HG03432 (cell line): ENCODE results near the gene SEMA5A.

ENCODE experiments used
- ATAC-seq: cut with Tn5 transposase; IDR thresholded peaks from one replicate; pipeline ENCODE4 v1.9.1; 2021; ENCODE audit warnings: mild to moderate bottlenecking, moderate library complexity; ENCODE audit not compliant: unreplicated experiment

The SEMA5A gene

DNA sequence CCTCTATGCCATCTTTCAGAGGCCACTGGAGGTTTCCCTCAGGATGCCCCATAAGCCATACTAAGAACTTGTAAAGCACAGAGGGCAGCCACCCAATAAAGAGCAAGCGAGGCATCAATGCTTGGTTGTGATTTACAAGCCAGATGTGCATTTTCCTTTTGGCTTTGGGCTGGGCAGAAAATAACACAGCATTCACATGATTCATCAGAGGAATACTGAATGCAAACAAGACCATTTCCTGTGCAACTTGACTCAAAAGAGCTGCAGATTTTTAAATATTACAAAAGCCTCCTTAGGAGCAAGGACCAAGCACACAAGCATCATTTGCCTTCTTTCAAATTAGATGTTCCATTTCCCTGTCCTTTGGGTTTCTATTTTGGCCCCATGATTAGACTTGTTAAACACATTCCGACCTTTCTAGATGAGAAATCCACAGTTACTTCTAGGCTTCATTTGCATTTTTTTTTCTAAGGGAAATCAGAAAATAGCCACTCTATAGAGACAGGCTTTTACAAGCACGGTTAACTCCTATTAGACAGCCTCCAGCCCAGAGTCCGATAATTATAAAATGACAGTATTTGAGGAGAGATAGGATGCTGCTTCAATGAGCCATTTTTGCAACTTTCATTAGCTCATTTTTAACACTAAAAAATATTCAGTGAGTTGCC, 207.8 kb downstream of the SEMA5A start:
- ATAC-seq = no peak

DNA sequence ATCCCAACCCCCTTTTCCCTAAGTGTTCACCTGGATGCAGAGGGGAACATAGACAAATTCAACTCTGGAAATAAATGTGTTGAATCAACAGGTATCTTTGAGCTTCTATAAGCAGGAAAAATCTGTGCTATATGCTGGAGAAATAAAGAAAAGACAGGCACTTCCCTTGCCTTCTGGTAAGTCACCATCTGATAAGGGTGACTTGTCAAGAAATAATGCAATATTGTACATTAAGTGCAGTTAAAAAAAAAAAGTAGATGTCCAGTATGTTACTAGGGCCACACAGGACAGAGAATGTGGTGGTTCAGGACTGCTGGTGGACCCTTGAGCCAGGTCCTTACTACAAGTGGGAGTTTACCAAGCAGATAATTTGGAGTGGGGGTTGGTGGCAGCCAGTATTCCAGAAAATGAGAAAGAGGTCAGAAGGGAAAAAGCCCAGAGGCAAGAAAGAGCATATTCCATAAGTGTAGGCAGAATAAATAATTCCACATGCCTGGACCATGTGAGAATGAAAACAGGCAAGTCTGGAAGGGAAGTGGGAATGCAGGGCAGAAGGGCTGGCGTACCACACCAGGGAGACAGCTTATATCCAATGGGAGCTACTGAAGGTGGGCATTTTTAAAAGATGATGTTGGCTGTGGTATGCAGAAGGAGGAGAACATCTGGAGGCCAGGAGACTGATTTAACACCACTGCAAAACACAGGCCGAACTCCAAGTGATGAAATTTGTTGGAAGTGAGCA, 209.9 kb downstream of the SEMA5A start:
- ATAC-seq = no peak

DNA sequence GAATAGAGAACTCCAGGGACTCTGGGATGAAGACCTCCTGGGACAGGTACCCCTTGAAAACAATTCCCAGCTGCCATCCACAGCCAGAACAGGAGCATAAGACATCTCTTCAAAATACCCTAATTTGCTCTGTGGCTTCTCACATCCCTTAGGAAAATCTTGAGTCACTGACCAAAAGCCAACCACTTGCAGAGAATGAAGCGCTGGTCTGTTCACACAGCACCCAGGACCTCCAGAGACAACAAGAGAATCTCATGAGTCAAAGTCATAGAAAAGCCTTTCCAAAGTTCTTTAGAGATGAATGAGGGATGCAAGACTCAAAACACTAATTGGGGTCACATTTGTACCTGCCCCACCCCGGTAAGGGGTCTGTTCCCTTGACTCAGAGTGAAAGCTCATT, 210.6 kb downstream of the SEMA5A start:
- ATAC-seq = no peak

DNA sequence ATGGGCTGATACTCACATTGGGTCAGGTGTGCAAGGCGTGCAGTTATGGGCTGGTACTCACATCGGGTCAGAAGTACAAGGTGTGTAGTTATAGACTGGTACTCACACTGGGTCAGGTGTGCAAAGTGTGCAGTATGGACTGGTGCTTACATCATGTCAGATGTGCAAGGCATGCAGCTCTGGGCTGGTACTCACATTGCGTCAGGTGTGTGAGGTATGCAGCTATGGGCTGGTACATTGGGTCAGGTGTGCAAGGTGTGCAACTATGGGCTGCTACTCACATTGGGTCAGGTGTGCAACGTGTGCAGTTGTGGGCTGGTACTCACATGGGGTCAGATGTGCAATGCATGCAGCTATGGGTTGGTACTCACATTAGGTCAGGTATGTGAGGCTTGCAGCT, 213.8 kb downstream of the SEMA5A start:
- ATAC-seq = no peak

DNA sequence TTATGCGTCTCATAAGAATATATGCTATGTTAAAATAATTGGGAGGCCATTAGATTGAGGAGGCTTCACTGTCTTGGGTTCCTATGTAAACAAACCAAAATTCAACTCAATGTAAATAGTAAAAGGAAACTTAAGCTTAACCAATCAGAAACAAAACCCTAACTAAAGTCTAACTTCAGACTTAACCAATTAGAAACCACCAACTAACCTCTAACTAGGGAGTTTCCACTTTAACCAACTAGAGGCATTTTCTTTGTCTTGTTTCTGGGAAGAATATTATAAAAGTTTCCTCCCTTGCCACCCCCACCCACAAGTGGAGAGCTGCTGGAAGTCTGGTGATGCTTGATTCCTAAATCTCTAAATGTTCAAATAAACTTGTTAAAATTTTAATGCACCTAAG, 214.5 kb downstream of the SEMA5A start:
- no peak for ATAC-seq

DNA sequence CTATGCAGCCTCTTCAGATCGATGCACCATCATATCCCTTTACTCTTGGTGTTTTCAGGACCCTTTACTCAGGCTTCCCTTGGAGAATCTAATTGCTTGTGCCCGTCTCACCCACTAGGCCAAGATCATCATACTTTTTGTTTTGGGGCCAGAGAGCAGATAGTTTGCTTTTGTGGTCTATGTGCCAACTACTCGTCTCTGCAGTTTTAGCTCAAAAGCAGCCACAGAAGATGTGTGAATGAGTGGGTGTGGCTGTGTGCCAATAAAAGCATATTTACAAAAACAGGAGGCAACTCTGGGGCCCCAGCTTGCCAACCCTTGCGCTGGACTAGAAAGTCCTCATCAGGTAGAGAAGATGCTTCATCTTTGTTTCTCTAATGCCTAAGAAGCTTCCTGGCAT, 216.8 kb downstream of the SEMA5A start:
- ATAC-seq = no peak

DNA sequence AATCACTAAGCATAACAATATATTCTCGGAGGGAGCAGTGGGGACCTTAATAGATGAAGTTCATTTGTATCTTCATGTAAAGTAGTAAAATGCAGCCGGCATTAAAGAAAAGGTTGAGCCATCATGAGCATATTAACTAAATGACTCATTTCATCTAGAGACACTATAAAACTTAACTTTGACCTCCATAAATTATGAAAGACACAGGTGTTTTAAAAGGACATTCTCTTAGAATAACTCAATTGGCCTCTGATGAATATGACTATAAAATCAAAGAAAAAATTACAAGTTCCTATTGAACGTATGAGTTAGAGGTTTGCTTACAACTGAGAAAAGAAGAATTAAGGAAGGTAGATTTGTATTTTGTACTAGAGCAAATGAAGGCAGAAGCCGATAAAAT, 220.3 kb downstream of the SEMA5A start:
- no peak for ATAC-seq

DNA sequence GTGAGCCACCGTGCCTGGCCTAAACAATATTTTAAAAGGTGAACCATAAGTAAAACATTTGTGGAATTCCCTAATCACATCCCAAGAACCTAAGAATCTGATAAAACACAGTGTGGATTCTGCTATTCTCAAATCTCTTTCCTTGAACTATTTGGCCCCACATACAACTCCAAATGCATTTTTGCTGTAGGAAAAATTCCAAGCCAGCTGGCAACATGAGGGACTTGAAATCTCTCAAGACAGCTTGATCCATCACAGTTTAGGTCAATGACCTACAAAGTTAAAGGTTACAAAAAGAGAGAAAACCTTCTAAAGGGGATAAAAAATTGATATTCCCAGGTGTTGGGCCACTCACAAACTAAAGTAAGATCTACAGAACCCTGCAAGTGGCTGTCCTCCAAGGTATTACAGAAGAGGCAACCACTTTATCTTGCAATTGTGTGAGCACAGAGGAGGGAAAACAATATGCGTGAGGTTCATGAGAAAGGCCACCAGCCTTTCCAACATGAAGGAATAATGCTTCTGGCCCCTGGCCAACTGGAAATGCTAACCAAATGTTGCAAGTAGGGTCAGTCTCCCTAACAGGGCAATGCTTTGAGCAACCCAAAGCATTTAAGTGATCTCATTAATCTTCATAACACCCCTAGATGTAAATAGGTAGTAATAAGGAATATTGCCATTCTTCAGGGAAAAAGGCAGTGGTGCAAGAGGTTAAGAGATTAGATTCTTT, 221.4 kb downstream of the SEMA5A start:
- ATAC-seq = no peak

DNA sequence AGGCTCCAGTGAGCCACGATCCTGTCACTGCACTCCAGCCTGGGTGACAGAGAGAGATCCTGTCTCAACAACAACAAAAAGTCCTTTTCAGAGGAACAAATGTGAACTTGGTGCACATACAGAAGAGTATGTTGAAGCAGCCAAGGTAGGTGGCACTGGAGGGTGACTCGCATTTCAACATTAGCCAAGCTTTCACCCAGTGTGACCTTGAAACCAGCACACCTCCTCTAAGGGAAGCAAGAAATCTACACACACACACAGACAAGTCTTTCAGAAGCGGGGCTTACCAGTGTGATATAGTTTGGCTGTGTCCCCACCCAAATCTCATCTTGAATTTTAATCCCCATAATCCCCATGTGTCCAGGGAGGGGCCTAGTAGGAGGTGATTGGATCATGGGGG, 225.2 kb downstream of the SEMA5A start:
- ATAC-seq = no peak

DNA sequence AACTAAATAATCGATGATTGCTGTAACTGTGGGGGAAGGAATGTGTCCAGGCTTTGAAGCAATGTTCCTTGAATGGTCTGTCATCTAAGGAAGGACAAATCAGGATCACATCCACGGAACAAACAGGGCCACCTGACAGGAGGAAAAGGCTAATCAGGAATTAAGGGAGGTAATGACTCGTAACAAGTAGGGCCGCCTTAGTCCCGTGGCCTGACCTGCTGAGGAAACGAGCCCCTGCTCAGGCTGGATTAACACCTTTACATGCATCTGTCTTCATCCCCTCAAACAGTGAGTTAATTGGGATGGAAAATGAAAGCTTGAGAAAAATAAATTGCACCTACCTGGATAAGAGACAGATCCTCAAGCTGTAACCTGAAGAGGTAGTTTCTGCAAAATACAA, 227.8 kb downstream of the SEMA5A start:
- ATAC-seq = no peak

DNA sequence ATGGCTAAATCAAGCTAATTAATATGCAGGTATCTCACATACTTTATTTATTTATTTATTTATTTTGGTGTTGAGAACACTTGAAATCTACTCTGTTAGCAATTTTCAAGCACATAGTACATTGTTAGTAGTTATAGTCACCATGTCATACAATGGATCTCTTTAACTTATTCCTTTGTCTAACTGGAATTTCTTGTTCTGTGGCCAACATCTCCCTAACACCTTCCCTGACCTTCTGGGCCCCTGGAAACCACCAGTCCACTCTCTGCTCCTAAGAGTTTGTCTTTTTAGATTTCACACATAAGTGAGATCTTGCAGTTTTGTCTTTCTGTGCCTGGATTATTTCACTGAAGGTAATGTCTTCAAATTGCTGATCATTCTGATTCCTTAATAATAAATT, 229.1 kb downstream of the SEMA5A start:
- no peak for ATAC-seq

DNA sequence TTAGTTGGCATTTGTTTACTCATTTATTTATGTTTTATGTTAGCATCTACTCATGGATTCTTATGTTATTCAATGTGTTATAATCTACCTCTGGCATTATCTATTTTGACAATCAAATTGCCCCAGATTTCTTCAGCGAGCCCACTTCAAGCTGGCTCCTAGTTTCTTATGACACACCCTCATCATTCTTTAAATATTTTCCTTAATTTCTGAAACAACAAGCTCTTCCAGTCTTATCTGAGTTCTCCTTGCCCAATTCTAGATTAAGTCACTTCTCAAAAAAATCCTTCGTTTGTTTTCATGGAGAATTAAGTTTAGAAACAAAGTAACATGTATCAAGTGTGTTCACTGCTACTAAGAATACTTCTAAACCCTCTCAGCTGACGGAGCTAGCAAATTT, 229.8 kb downstream of the SEMA5A start:
- ATAC-seq = no peak

DNA sequence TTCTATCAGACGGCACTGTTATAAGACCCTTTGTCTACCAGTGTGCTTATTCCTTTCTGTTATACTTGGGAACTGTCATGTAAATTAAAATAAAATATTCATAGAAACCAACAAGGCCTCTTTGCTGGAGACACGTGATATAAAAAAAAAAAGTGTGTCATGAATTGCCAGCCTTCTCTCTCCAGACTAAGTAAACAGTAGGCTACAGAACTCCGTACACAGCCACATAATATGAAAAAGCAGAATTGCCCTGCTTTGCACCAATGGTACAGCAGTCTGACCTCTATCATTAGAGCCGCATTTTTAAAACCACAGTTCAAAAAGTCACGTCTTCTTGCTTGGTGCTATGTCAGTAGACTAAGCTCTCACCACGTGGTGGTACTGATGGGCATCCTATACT, 231.3 kb downstream of the SEMA5A start:
- no peak for ATAC-seq

DNA sequence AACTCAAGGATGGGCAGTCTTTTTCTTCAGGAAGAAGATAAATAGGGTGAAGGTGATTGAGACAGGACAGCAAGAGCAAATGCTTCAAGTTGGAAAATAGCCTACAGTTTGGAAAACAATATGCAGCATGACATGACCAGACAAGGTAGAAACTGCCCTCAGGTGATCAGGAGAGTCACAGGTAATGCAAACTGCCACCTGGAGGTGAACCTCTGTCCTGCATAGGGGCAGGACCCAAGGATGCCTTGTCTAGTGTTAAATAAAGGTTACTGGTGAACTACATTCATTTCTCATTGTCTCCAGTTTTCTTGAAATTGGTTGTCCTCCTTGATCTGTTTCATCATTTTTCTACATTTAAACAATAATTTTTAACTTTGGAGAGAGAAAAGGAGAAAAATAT, 232.1 kb downstream of the SEMA5A start:
- ATAC-seq = no peak

DNA sequence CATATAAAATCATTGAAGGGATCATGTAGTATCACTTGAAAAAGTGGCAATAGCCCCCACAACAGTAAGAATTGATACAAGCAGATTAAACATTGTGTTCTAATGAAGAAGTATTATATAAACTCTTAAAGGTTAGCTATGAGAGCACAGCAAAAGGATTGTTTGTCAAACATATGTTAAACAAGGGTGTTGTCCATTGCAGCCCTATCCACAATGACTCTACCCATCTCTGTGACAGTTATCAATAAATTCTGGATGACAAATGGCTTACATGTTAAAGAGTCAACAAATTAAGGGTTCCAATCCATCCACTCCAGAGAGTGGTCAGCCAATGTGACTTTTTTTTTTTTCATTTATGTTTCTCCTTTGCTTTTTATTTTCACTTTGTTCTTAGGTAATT, 238.7 kb downstream of the SEMA5A start:
- ATAC-seq = no peak

DNA sequence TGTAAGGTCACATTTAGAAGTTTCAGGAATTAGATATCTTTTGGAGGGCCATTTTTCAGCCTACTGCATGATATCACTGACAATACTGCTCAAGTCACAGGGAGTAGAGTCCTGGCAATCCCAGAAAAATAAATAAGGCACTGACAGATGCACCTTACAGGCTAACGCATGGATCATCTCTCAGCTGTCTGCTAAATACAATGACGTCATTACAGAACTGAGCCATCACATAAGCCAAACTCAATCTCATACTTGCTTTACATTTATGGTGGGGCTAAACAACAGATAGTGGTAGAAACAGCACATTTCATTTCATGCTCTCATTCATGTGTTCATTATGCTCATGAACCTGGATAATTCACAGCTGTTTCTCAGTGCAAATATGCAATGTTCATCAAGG, 243.7 kb downstream of the SEMA5A start:
- no peak for ATAC-seq

DNA sequence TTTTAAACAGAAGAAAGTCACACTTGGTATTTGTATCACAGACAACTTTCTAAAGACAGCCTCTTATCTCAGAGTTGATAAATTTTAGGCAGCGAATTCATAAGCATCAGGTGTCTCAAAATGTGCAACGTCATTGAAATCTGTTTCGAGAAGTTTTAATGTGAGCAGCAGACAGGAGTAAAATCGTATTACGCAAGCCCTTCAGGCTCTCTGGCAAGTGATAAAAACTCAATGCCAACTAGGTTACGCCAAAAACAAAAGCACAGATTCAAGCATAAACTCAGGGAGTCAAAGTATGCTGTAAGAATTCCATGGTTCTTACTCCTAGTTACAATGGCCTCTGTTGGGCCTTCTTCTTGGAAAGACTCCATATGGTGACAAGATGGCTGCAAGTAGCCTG, 244.7 kb downstream of the SEMA5A start:
- ATAC-seq = no peak

DNA sequence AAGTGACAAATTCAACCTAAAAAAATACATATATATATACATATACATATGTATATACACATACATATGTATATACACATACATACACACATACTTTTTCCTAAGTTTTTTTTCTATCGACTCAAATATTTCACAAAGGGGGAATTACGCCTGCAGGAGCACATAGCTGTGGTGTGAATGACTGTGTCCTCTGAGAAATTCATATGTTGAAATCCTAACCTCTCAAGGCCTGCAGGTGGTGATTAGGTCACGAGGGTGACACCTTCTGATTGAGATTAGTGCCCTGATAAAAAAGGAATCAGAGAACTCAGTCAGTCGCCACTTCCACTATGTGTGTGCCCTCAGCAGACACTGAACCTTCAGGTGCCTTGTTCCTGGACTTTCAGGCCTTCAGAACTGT, 248.7 kb downstream of the SEMA5A start:
- ATAC-seq = no peak

DNA sequence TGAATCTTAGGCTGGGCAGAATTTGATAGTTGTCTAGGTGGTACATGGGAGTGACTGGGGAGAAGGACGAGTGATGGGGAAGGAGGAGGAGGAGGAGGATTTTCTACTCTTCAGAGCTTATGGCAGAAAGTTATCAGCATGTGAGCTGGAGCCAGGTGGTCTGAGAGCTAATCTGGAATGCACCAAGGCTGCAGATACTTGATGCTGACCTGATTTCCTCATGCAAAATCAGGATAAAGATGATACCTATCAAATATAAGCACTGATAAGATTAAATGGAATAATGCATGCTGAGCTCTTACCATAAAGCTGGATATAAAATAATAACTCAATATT, 250.4 kb downstream of the SEMA5A start:
- ATAC-seq = no peak

DNA sequence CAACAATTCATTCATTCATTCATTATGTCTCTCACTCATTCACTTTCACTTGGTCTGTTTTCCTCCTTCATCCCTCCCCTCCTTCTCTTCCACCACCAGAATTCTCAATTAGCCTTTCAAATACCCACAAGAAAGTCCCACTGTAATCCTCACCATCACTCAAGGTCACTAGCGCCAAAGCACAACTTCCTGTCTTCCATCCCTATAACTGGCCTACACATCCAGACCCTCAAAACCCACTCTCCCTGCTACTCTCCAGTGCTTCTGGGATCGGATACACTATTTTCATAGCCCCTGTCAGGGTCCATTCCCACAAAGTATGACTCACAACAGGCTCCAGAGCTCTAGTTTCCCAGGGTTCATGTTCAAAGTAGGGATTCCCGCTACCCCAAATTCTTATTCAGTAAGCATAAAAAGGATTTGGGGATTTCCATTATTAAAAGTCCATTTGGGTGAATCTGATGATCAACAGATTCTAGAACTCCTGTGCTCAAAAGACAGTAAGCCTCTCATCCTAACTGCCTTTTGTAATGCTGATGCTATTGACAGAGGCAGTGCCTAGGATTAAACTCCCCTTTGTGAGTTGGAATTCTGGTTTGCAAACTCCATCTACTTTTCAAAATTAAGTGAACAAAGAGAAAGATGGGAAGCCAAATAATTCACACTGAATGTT, 250.9 kb downstream of the SEMA5A start:
- ATAC-seq = no peak

DNA sequence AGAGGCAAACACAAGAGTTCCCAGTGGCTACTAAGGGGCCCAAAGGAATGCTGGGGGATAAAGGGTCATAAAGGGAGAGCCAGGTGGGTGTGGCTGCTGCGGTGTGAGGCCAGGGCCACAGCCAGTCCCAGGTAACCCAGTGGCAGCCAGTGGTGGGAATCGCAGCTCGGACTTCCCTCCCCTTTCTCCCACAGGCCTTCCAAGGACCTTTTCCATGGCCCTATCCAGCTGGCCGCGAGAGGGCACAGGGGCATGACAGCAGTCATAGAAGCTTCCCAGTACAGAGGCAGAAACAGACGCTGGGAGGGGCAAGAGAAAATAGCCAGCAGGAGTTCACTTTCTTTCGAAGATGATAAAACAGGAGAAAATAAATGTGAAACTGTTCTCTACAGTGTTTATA, 257.6 kb downstream of the SEMA5A start:
- ATAC-seq = no peak

DNA sequence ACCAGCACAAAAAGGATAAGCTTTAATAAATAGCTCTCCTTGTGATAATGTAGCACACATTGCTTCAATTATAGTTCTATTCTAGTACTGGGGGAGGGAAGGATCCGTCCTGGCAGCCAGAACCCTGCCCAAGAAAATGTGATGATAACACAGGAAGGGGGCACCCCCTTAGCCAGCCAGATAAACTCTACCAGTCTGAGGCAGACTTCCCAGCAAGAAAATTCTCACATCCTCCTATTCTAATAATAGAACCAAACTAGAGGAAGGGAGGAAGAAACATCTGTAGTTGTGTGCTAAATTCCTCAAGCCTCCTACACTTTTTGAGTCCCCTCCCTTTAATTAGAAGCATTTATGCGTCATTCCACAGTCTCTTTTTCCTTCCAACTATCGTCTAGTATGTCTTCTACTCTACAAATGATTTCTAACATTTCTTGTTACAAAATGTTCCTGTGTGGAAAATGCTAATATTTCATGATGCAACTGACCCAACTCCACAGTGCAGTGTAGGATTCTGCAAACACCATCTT, 261.0 kb downstream of the SEMA5A start:
- no peak for ATAC-seq
